Measurements from ENCODE around the gene SIM2. TPM values are rescaled to one million over a fixed set of nuclear protein-coding genes. Genes with fewer than 3 reads are reported as not detected.

SIM2 gene
- total RNA-seq, 1 donor: not detected

GRCh38 chr21:36672737-36673136 lies 26.2 kb upstream of the SIM2 start:
- H3K4me3 ChIP-seq (ENCODE audit: low read depth, low read length): no peak overlapping the region
- DNase-seq (ENCODE audit: low read depth): no peak
- TF ChIP-seq CTCF (IDR thresholded peaks at IDR 0.05; ENCODE audit: insufficient read depth, low read depth, low read length): no peak

GRCh38 chr21:36676039-36676950 lies 22.6 kb upstream of the SIM2 start:
- H3K4me3 ChIP-seq (ENCODE audit: low read depth, low read length): no peak overlapping the region
- no peak for DNase-seq (ENCODE audit: low read depth)
- no peak for TF ChIP-seq CTCF (IDR thresholded peaks at IDR 0.05; ENCODE audit: insufficient read depth, low read depth, low read length)

GRCh38 chr21:36677443-36677842 lies 21.5 kb upstream of the SIM2 start:
- no peak overlapping the region for H3K4me3 ChIP-seq (ENCODE audit: low read depth, low read length)
- no peak for TF ChIP-seq CTCF (IDR thresholded peaks at IDR 0.05; ENCODE audit: insufficient read depth, low read depth, low read length)
- DNase-seq (ENCODE audit: low read depth): no peak

- DNase-seq (ENCODE audit: low read depth): no peak
- no peak overlapping the region for H3K4me3 ChIP-seq (ENCODE audit: low read depth, low read length)
- TF ChIP-seq CTCF (IDR thresholded peaks at IDR 0.05; ENCODE audit: insufficient read depth, low read depth, low read length): no peak
Observed at GRCh38 chr21:36678538-36678937, 20.4 kb upstream of the SIM2 start.

- no peak overlapping the region for H3K4me3 ChIP-seq (ENCODE audit: low read depth, low read length)
- DNase-seq (ENCODE audit: low read depth): no peak
- TF ChIP-seq CTCF (IDR thresholded peaks at IDR 0.05; ENCODE audit: insufficient read depth, low read depth, low read length): no peak
Observed at GRCh38 chr21:36681117-36681631, 17.7 kb upstream of the SIM2 start.

GRCh38 chr21:36684957-36685714 lies 13.8 kb upstream of the SIM2 start:
- DNase-seq (ENCODE audit: low read depth): no peak
- no peak overlapping the region for H3K4me3 ChIP-seq (ENCODE audit: low read depth, low read length)
- TF ChIP-seq CTCF (IDR thresholded peaks at IDR 0.05; ENCODE audit: insufficient read depth, low read depth, low read length): no peak

All from fibroblast of villous mesenchyme (primary cell).